ENCODE data around the gene DCHS1. TPM values are rescaled to one million over a fixed set of nuclear protein-coding genes. Genes with fewer than 3 reads are reported as not detected.

Gene DCHS1
- total RNA-seq, 4 donors from 2014 or later = 26.8 to 125 (median 73.6) TPM

- Histone ChIP-seq H3K36me3 (no peaks in the 10 kb centered on the region), H3K27ac (peak overlapping the region; percentile 97 to 99), H3K9me3 (no peaks in the 10 kb centered on the region), H3K4me1 (peaks cover 13 to 31% of the 10 kb centered on the region in 2 donors), H3K27me3 (no peaks in the 10 kb centered on the region), H3K4me3 (peak overlapping the region; percentile 92 to 98)
- DNase-seq = peak; percentile 96 to 97
- TF ChIP-seq CTCF (IDR thresholded peaks at IDR 0.05) = no peak
- TF ChIP-seq POLR2A (IDR thresholded peaks at IDR 0.05) = peak; percentile 94 to 95
- intact Hi-C loops (cut with DNase I; ENCODE audit: low total_unique reads) = no loop called here
These were observed 49.0 kb downstream of the DCHS1 start for GRCh38 chr11:6606471-6607189.

- H3K27me3 ChIP-seq = no peaks in the 10 kb centered on the region
- H3K4me3 ChIP-seq = peak overlapping the region; percentile 92 to 98
- H3K27ac ChIP-seq = peak overlapping the region; percentile 97 to 99
- no peaks in the 10 kb centered on the region for H3K36me3 ChIP-seq
- intact Hi-C loops (cut with DNase I; ENCODE audit: low total_unique reads) = no loop called here
- DNase-seq = no peak
- H3K9me3 ChIP-seq = no peaks in the 10 kb centered on the region
- no peak for TF ChIP-seq POLR2A (IDR thresholded peaks at IDR 0.05)
- H3K4me1 ChIP-seq = peaks cover 13 to 25% of the 10 kb centered on the region in 2 donors
These were observed 50.8 kb downstream of the DCHS1 start for GRCh38 chr11:6604790-6605189.

GRCh38 chr11:6604081-6604626, 51.5 kb downstream of the DCHS1 start:
- Histone ChIP-seq H3K27ac (peak overlapping the region; percentile 97 to 99), H3K27me3 (no peaks in the 10 kb centered on the region), H3K4me1 (peaks cover 13 to 25% of the 10 kb centered on the region in 2 donors), H3K9me3 (no peaks in the 10 kb centered on the region), H3K36me3 (no peaks in the 10 kb centered on the region), H3K4me3 (peak overlapping the region; percentile 92 to 98)
- DNase-seq = peak in 1 of 2 donors; percentile 65
- intact Hi-C loops (cut with DNase I; ENCODE audit: low total_unique reads) = no loop called here
- TF ChIP-seq CTCF (IDR thresholded peaks at IDR 0.05) (peak in 2 of 4 experiments; percentile 28 to 34), POLR2A (IDR thresholded peaks at IDR 0.05) (no peak)

GRCh38 chr11:6603287-6604080, 52.1 kb downstream of the DCHS1 start, which contains the start of the genes ILK and RRP8:
TSS of gene ILK (plus strand) at chr11:6603774. CDS start at chr11:6604272, 498 bp downstream.
TSS of gene RRP8 (minus strand) at chr11:6603616. CDS start at chr11:6603502, 114 bp downstream.
- Histone ChIP-seq H3K4me3 (peak within 1 kb of the TSS; percentile 92 to 98), H3K4me1 (peaks cover 12 to 25% of the 10 kb centered on the region in 2 donors), H3K9me3 (no peaks in the 10 kb centered on the region), H3K27ac (peak within 1 kb of the TSS; percentile 97 to 99), H3K27me3 (no peaks in the 10 kb centered on the region), H3K36me3 (no peaks in the 10 kb centered on the region)
- DNase-seq = peak; percentile 91 to 92
- TF ChIP-seq POLR2A (IDR thresholded peaks at IDR 0.05) (peak; percentile 88 to 96), CTCF (IDR thresholded peaks at IDR 0.05) (peak; percentile 45 to 68 (median 56))
- intact Hi-C loops (cut with DNase I; ENCODE audit: low total_unique reads) = no loop called here

- Histone ChIP-seq H3K27me3 (no peaks in the 10 kb centered on the region), H3K4me3 (peak overlapping the region; percentile 92 to 98), H3K9me3 (no peaks in the 10 kb centered on the region), H3K4me1 (peaks cover under 1 to 13% of the 10 kb centered on the region in 2 donors), H3K36me3 (no peaks in the 10 kb centered on the region), H3K27ac (peak overlapping the region; percentile 97 to 99)
- DNase-seq = peak in 1 of 2 donors; percentile 11
- TF ChIP-seq POLR2A (IDR thresholded peaks at IDR 0.05) = no peak
- TF ChIP-seq CTCF (IDR thresholded peaks at IDR 0.05) = no peak
- intact Hi-C loops (cut with DNase I; ENCODE audit: low total_unique reads) = no loop called here
These were observed 53.3 kb downstream of the DCHS1 start for GRCh38 chr11:6602096-6602940.

Data from uterus (tissue), 4 donors.